Activated CD8-positive, alpha-beta memory T cell treated with anti-CD3 and anti-CD28 coated beads, Interleukin-2, amount 50 U/mL, for 1 hour (primary cell): ENCODE measurements around the gene AVPI1.

Source experiments
- DNase-seq: peaks from one replicate; pipeline ENCODE4 v3.0.0-alpha.2; 2020; ENCODE audit errors: extremely low read depth

The AVPI1 gene, protein sequence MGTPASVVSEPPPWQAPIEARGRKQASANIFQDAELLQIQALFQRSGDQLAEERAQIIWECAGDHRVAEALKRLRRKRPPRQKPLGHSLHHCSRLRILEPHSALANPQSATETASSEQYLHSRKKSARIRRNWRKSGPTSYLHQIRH

DNA sequence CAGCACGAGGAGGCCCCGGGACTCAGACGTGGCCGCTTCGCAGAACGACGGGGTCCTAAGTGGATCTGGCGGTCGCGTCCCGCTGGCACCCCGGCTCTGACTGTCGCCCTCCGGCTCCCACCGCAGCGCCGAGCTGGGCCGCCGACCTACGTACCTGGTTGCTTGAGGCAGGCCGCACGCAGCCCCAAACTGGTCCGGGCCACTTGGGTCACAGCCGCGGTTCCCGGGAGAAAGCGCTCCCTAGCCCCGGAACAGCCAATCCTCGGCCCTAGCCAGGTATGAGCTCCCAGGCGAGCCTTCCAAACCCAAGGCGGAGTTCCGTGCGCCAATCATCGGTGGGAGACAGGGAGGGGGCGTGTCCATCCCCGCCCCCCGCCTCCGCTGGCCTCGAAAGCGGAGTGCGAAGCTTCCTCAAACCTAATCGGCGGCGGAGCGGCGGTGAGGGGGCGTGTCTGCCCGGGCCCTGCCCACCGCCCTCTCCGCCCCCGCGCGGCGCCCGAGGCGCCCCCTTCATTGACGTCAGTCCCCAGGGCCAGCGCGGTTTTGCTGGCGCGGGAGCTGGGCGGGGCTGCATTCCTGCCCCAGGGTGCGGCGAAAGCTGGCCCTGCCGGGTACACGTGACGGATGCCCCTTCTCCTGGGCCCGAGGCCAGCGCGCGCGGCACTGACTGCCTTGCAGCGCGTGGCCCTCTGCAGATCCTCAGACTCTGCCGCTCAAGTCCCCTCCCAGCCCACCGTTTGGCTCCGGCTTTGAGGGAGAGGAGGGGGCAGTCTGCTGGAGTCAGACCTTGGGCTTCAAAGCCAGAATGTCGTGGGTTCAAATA is at the start of gene AVPI1:
Gene AVPI1, minus strand, starts transcription at position 280 of the 823 bp plus-strand sequence. CDS start 7,336 bp downstream, outside the sequence.
- DNase-seq, result peak; percentile 89

DNA sequence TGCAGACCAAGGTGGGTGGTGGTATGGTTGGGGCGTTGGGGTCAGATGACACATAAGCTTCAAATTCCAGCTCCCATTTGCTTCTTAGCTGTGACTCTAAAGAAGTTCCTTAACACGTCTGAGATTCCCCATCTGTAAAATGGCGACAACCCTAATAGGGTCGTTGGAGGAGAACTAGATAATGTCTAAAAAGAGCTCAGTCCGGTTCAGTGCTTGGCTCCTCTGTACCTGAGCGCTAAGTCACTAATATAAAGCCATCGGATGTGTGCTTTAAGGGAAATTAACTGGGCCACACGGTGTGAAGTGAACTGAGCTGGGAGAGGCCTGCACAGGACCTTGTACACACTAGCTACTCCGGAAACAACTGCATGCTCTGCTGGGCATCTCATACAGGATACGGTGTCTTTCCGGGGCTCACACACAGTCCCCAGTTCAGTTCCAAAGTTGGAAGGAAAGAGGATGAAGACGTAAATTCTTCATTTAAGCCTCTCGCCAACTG is 49.4 kb upstream of the AVPI1 start:
- DNase-seq, result no peak

DNA sequence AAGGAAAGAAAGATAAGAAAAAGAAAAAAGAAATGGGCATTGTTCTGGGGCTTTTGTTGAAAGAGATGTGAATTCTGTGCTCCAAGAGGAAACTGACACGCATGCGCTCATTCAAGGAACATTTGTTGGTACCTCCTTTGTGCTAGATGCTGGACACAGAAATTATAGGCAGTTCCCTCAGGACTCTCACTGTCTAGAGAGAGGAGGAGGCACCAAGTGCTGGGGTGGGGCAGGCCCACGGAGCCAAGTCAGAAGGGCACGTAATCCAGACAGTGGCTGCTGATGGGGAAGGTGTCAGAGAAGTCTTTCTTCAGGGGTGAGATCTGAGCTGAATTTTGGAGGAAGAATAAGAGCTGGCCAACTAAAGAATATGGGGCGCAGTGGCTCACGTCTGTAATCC is 47.0 kb upstream of the AVPI1 start:
- no peak for DNase-seq

DNA sequence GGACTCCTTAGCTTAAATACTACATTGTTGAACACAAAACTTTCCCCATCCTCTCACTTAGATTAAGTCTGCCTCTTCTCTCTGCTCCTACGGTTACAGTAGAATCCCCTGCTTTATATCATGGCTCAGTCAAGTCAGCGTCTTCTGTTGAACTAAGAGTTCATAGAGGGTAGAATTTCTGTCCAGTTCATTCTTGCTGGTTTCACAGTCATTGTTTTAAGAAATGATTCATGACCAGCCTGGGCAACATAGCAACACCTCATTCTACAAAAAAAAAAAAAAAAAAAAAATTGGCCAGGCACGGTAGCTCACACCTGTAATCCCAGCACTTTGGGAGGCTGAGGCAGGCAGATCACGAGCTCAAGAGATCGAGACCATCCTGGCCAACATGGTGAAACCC is 46.2 kb upstream of the AVPI1 start:
- no peak for DNase-seq

DNA sequence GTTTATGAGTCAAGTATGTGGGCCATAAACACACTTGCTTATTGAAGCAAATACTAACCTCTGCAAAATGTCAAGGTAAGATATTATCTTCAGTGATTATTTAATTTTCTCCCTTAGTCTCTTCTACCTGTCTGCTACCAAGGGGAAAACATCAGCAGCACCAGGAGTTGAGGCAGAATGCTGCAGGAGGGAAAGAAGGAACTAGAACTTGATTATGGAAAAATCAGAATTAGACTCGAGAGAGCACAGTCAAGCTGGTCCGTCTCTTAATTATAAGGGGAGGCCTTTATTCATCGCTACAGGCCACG is 45.0 kb upstream of the AVPI1 start:
- no peak for DNase-seq

DNA sequence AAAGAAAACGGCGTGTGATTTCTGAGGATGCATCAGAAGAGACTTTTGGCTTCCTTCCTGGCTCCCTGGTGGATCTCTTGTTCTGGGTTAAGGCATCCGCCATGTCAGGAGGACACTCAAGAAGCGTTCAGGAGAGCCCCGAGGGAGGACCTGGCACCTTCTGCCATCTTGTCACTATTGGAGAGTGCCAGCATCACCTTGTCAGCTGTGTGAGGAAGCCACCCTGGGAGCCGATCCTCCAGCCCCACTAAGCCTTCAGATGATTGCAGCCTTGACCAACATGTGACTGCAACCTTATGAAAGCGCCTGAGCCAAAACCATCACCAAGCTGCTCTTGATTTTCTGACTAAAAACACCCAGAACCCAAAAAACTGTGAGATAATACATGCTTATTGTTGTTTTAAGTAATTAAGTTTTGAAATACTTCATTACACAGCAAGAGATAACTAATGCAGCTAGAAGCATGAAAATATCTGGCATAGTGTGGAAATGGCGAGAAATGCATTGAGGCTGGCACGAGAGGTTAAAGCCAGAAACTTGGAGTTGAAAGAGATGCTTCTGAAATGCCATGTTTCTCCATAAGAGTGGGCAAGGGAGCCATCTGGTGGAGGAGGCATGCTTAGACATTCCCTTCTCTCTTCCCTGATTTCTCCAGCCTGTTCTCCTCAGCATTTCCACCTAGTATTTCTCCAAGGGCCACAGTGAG is 44.5 kb upstream of the AVPI1 start:
- DNase-seq, result no peak

DNA sequence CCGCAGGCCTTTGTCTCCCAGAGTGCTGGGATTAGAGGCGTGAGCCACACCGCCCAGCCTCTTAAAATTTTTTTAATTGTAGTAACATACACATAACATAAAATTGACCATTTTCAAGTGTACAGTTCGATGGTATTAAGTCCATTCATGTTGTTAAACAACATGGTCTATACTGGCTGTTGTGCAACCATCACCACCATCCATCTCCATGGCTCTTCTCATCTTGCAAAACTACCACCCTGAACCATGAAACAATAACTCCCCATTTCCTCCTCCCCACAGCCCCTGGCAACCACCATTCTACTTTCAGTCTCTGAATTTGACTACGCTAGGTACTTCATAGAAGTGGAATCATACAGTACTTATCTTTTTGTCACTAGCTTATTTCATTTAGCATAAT is 42.0 kb upstream of the AVPI1 start:
- DNase-seq, result no peak

DNA sequence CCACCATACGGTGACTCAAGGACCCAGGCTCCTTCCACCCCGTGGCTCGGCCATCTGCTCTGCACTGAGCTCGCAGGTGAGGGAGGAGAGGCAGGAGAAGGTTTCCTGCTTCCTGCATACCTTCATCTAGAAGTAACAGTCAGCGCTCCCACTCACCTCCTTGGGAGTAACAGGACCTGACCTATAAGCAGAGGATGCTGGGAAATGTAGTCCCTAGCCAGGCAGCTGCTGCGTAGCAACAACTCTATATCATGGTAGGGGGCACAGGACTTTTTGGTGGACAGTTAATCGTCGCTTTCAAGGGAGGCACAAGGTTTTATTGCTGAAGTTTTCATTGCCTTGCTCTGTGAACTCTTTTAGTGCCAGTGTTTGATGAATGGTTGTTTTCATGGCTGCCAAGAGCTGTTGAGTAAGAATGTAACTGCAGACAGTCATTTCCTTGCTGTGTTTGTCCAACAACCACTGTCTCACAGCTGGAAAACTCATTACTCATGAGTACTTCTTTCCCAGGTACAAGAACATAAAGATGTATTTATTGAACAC is 39.7 kb upstream of the AVPI1 start:
- DNase-seq, result no peak

DNA sequence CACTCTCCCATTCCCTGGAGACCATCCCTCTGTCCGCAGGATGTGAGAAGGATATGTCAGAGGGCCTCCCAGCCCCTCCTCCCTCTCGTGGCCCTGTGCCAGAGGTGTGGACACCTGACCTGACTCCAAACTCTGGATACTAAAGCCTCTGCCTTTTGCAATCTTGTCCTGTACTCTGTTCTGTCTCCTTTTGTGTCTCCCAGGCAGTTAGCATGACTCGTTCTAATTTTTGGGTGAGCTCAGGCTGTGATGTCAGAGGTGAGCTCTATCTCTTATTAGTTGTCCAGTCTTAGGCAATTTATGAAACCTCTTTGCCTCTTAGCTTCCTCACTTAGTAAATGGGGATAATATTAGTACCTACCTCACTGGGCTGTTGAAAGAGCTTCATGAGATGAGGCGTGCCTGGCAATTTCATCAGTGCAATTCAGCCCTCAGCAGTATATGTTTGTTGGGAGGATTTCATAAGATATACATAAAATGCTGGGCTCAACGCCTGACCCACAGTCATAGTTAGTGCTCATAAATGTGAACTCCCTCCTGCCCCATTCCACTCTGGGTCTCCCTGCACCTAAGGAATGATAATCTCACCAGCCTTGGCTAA is 37.4 kb upstream of the AVPI1 start:
- no peak for DNase-seq

DNA sequence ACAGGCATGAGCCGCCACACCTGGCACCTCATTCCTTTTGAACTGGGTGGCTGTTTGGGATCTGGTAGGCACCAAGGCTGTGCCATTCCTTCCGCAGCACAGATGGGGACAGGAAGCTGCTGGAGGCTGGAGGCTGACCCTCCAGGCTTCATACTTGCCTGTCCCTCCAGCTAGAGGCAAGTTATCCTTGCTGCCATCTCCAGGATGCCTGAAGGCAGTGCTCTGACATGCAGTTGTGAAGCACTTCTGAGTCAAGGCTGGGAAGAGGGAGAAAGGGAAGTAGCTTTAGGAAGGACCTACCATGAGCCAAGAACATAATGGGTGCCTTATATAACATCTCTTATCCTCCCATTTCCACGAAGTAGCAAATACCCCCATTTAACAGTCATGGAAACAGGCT is 36.0 kb upstream of the AVPI1 start:
- DNase-seq, result no peak

DNA sequence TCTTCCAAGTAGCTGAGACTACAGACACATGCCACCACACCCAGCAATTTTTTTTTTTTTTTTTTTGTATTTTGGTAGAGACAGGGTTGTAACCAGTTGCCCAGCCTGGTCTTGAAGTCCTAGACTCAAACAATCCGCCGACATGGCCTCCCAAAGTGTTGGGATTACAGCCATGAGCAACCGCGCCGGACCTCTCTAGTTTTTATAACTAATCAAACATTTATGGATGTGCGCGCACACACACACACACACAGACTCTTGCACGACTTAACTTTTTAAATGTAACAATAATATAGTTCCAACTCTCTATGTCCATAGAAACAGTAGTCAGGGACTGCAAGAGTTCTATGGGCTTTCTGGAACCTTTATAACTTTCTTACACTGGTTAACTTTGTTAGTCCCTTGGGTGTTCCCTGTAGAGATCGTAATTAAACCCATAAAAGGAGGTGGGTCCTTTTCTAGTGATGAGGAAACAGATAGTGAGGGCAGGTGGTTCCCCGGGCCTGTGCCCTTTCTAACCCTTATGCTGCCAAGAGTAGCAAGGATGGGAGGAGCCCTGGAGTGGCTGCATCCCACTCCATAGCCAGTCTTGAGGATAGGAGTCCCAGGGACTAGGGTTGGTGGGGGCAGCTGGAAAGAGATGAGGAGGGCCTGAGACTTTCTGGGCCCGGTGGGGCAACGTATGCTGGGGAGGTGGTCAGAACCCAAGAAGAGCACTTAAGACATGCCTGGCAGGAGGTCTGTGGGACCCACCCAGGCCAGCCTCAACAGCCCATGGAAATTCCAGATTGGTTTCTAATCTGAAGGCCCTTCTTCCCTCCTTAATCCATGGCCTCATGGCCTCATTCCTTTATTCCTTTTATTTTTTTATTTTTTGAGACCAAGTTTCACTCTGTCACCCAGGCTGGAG is 35.1 kb upstream of the AVPI1 start:
- no peak for DNase-seq

DNA sequence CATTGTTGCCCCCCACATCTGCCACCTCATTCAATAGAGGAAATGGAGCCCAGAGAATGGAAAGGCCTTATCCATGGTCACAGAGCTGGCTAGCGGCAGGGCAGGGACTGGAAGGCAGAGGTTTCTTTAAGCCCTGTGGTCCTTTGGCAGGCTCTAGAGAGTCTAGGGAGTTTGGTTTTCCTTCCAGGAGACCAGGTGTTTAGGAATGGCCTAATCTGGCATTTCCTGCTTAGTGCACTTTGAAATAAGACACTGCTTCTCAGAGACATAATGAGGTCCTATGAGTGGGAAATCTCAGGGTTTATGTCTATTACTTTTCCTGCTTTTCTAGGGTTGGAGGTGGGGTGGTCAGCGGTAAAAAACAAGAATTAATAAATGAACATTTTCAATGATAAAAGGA is 32.6 kb upstream of the AVPI1 start:
- no peak for DNase-seq

DNA sequence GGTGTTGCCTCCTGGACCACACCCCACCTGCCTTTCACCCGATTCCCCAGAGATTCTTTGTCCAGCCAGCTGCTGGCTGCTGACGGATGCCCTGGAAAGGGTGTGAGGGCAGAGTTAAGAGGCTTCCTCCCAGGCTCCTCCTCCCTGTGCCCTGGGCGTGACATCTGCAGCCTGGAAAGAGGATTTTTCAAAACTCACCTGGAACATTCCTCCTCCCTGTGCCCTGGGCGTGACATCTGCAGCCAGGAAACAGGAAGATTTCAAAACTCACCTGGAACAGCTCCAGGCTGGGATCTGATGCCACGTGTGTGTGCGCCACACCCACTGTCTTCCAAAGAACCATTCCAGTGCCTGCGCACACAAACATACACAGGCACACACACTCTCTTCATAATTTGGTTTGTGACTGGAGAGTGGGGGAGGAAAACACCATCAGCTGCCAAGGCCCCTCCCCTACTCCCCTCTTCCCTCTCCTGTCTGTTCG is 31.7 kb upstream of the AVPI1 start:
- DNase-seq, result no peak

DNA sequence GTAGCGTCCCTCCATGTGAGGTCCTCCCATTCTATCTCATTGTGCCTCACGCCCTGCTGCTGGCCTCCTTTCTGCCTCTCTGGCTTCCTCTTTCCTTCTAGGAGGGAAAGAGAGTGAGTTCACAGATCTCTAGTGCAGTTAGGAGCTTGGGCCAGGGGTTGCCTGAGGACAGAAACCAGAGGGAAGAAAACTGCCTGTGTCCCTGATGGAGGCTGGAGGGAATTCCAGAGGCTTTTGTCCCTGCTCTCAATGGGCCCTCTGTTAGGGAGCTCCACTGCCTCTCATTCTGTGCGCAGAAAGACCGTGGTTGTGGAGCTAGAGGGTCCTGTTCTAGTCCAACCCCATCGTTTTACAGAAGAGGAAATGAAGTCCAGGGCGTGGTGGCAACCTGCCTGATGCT is 31.1 kb upstream of the AVPI1 start:
- DNase-seq, result no peak

DNA sequence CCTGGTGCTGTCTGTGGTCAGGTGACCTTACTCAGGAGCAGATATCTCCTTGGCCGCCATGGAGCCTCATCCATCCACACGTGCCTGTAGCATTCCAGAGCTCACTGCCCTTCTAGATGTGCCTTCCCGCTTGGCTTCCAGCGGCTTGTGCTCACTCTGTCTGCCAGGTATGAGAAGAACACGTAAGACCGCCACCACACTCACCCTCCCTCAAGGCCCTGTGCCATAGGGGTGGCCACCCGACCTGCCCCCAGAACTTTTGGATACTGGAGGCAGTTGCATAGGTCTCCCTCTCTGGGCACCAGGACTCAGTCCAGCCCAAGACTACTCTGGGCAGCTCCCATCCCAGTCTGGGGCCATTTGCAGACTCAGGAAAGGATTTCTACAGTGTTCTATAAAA is 30.6 kb upstream of the AVPI1 start:
- no peak for DNase-seq

DNA sequence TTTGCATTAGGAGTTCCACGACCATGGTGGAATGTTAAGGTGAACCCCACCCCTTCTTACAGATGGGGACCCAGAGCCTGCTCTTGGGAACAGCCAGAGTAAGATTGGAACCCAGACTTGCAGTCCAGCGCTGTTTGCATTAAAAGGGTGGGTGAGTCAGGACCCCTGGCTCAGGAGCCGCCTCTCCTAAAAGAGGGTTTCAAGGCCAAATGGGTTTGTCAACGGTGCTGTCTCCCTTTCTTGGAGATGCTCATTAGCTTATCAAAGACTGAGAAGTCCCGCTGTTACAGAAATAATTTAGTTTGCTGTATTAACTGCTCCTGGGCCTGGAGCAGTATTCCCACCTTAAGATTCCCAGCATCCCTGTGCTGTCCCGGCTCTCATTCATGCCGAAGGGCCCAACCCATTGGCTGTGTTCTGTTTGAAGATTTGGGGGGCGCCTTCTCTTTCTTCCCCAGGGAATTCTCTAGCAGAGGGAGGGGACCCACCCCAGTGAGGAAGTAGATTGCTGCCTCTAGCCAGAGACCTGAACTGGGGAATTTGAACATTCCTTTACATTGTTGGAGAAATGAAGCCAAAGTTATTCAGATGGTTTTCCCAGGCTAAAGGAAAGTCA is 28.3 kb upstream of the AVPI1 start:
- DNase-seq, result no peak

DNA sequence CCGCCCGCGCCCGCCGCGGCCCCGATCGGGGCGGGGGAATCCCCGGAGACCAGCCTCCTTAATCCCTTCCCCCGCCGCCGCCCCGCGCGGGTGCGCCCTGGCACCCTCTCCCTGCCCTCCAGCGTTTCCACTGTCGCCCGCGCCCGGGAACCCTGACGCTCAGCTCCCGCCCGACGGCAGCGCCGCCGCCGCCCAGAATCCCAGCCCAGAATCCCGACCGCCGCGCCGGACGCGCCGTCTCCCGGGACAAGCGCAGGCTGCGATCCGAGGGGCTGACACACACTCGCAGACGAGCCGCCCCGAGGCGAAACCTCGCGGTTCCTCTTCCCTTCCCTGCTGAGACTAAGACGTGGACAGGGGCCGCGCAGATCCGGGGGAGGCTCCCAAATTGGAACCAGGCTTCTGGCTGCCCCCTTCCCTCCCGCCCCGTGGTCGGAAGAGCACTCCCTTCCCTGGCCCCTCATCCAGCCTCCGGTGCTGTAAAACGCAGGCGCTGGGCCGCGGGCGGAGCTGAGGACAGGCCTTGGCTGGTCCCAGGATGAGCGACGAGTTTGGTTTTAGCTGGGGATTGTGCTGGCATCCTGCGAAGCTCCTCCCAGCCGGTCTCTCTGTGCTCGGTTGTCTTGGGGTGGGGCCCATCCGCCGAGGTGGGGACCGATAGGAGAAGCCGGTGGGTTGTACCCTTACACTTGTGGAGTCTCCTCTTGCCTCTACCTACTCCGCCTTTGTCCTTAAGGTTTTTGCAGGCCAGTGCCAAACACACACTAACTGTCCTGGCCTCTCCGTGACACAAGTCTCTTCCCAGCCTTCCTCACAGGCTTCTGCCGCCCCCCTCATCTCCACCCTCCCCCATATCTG is 27.6 kb upstream of the AVPI1 start:
- DNase-seq, result no peak

DNA sequence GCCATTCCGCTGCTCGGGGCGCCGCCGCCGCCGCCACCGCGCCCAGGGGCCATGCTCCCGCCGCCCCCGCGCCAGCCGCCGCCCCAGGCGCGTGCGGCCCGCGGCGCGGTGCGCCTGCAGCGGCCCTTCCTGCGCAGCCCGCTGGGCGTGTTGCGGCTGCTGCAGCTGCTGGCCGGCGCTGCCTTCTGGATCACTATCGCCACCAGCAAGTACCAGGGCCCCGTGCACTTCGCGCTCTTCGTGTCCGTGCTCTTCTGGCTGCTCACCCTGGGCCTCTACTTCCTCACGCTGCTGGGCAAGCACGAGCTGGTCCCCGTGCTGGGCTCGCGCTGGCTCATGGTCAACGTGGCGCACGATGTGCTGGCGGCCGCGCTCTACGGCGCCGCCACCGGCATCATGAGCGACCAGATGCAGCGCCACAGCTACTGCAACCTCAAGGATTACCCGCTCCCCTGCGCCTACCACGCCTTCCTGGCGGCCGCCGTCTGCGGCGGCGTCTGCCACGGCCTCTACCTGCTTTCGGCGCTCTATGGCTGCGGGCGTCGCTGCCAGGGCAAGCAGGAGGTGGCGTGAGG is 26.9 kb upstream of the AVPI1 start:
- no peak for DNase-seq

DNA sequence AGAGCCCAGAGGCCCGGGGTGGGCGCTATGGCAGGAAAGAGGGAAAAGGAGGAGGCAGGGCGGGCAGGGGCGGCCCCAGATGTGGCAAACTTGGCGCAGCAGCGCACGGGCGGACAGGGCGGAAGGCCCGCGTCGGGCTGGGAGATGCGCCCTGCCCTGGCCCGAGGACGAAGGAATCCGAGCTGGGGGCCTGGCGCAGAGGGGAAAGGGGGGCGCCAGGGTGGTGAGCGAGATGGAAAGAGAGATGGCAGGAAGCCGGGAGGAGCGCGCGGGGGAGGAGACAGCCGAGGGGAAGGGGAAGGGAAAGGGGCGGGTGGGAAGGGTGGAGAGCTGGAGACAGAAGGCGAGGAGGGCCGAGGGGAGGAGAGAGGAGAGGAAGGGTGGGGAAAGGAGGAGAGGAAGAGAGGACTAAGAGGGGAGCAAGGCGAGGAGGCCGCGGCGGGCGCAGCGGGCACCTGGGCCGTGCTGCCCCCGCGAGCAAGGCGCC is 26.3 kb upstream of the AVPI1 start, which contains the start of gene MARVELD1:
Gene MARVELD1, plus strand, starts transcription at position 392 of the 487 bp plus-strand sequence. CDS start 147 bp downstream, outside the sequence.
- no peak for DNase-seq
